ENCODE results near the gene FAM83F. TPM values are rescaled to one million over a fixed set of nuclear protein-coding genes. Genes with fewer than 3 reads are reported as not detected.

Gene FAM83F
- total and polyA plus RNA-seq, 7 donors: under 0.01 to 19.5 (median 0.71) TPM

DNA sequence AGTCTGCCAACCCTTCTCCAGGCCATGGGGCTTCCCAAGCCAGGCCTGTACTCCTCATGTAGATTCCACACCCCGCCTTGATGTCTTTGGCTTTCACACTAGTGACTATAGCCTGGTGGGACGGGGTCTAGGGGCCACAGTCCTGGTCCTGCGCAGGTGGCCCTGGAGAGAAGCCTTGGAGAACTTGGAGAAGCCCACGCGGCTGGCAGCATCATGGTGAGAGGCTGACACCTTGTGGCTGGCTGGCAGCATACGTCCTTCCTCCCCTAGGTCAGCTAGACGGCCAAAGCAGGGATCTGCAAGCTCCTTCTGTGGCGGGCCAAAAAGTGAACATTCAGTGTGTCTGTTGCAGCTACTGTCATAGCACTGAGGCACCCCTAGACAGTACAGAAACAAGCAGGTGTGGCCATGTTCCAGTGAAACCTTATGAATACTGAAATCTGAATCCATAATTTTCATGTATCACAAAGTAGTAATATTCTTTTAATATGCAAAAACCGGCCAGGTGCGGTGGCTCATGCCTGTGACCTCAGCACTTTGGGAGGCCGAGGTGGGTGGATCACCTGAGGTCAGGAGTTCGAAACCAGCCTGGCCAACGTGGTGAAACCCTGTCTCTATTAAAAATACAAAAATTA lies 42.0 kb downstream of the FAM83F start:
- 37 to 41% methylated on average over 13 of the region's 13 CpGs for WGBS, 2 donors
- H3K9me3 ChIP-seq: no peaks in the 10 kb centered on the region
- no peaks in the 10 kb centered on the region for H3K36me3 ChIP-seq
- TF ChIP-seq POLR2A (IDR thresholded peaks at IDR 0.05) (no peak), EP300 (IDR thresholded peaks at IDR 0.05) (no peak)
- TF ChIP-seq, protein P1, sequence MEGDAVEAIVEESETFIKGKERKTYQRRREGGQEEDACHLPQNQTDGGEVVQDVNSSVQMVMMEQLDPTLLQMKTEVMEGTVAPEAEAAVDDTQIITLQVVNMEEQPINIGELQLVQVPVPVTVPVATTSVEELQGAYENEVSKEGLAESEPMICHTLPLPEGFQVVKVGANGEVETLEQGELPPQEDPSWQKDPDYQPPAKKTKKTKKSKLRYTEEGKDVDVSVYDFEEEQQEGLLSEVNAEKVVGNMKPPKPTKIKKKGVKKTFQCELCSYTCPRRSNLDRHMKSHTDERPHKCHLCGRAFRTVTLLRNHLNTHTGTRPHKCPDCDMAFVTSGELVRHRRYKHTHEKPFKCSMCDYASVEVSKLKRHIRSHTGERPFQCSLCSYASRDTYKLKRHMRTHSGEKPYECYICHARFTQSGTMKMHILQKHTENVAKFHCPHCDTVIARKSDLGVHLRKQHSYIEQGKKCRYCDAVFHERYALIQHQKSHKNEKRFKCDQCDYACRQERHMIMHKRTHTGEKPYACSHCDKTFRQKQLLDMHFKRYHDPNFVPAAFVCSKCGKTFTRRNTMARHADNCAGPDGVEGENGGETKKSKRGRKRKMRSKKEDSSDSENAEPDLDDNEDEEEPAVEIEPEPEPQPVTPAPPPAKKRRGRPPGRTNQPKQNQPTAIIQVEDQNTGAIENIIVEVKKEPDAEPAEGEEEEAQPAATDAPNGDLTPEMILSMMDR (IDR thresholded peaks at IDR 0.05): peak in 3 of 4 experiments; percentile 33 to 55 (median 39)
- no peak overlapping the region for H3K4me3 ChIP-seq
- intact Hi-C loops (cut with DNase I): no loop called here
- H3K27ac ChIP-seq: no peak overlapping the region
- H3K27me3 ChIP-seq: peaks cover 0 to 36% (median 10%) of the 10 kb centered on the region in 3 donors
- peak; percentile 77 for DNase-seq
- H3K4me1 ChIP-seq: peaks cover 0 to 10% (median 0%) of the 10 kb centered on the region in 4 donors

- peak; percentile 12 for DNase-seq
- WGBS, 2 donors: 88 to 91% methylated on average over 3 of the region's 3 CpGs
- H3K4me1 ChIP-seq: peaks cover 0 to 12% (median 0%) of the 10 kb centered on the region in 4 donors
- H3K9me3 ChIP-seq: no peaks in the 10 kb centered on the region
- peaks cover 0 to 36% (median 10%) of the 10 kb centered on the region in 3 donors for H3K27me3 ChIP-seq
- no peak overlapping the region for H3K4me3 ChIP-seq
- H3K27ac ChIP-seq: no peak overlapping the region
- TF ChIP-seq, protein P1 (IDR thresholded peaks at IDR 0.05): no peak
- TF ChIP-seq POLR2A (IDR thresholded peaks at IDR 0.05) (no peak), POLR2AphosphoS5 (IDR thresholded peaks at IDR 0.05) (no peak), EP300 (IDR thresholded peaks at IDR 0.05) (no peak)
- no peaks in the 10 kb centered on the region for H3K36me3 ChIP-seq
- intact Hi-C loops (cut with DNase I): no loop called here
Measured at GRCh38 chr22:40037320-40037719, 42.6 kb downstream of the FAM83F start.

DNA sequence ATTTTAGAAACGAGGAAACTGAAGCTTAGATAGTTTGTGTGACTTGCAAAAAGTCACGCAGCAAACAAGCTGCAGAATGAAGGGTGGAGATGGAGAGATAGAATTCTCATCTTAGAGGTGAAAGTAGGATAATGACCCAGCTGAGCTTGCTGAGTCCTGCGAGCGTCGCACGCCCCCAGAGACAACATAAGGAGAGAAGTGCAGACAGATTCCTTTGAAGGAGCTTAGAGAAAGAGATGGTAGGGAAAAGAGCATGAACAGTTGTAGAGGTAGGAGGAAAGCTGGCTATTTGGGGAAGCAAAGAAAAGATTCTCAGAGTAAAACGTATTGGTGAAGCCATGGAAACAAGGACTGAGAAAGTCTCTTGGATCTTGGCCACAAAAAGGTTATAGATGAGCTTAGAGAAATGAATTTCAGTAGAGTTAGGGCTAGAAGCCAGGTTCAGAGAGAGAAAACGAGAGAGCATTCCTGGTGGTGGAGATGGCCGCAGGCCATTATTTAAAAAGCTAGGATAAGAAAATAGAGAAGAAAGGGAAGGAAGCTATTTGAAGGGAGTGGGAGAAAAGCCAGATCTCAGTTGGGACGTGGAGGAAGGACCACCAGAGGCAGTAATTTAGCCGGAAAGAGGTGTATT lies 44.8 kb downstream of the FAM83F start:
- Histone ChIP-seq H3K4me1 (peaks cover 0 to 26% (median 12%) of the 10 kb centered on the region in 4 donors), H3K9me3 (no peaks in the 10 kb centered on the region), H3K36me3 (no peaks in the 10 kb centered on the region), H3K27ac (peak overlapping the region in 1 of 4 donors; percentile 52), H3K4me3 (no peak overlapping the region), H3K27me3 (peaks cover 0 to 36% (median 10%) of the 10 kb centered on the region in 3 donors)
- intact Hi-C loops (cut with DNase I): loop anchor here (5.0 kb wide), 3 partner anchors 138 to 507 kb away; partner anchors contain the start of genes RPS19BP1 and TNRC6B
- no peak for DNase-seq
- WGBS, 2 donors: 68 to 74% methylated on average over 11 of the region's 11 CpGs
- TF ChIP-seq, protein P1 (IDR thresholded peaks at IDR 0.05): no peak
- TF ChIP-seq EP300 (IDR thresholded peaks at IDR 0.05): no peak
- no peak for TF ChIP-seq POLR2AphosphoS5 (IDR thresholded peaks at IDR 0.05)
- no peak for TF ChIP-seq POLR2A (IDR thresholded peaks at IDR 0.05)

DNA sequence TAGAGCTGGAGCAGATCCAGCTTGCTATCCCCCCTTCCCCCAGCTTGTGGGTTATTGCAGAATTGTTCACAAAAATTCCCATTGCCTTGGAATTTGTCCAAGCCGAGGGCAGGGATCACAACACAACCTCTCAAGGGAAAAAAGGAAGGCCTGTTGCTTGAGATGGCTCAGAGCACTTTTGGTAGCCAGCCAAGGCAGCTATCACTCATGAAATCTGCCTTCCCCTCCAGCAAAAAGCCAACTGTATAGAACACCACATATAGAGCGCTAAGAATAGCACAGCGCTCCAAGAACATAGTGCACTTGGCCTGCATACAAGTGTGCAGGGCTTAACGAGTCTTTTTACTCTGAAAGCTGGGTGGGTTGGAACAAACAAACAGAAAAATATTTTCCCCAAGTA lies 46.2 kb downstream of the FAM83F start:
- peaks cover 0 to 30% (median 18%) of the 10 kb centered on the region in 4 donors for H3K4me1 ChIP-seq

More for the DNA sequence above, 46.2 kb downstream of the FAM83F start:
- TF ChIP-seq, protein P1 (IDR thresholded peaks at IDR 0.05): no peak
- TF ChIP-seq EP300 (IDR thresholded peaks at IDR 0.05) (no peak), POLR2AphosphoS5 (IDR thresholded peaks at IDR 0.05) (no peak), POLR2A (IDR thresholded peaks at IDR 0.05) (no peak)
- 25 to 27% methylated on average over 4 of the region's 4 CpGs for WGBS, 2 donors
- peak; percentile 80 for DNase-seq
- no peaks in the 10 kb centered on the region for H3K9me3 ChIP-seq
- no peak overlapping the region for H3K4me3 ChIP-seq
- H3K36me3 ChIP-seq: no peaks in the 10 kb centered on the region
- peak overlapping the region; percentile 29 to 52 (median 44) for H3K27ac ChIP-seq
- intact Hi-C loops (cut with DNase I): loop anchor here (5.0 kb wide), 3 partner anchors 136 to 509 kb away; partner anchors contain the start of genes RPS19BP1 and TNRC6B
- H3K27me3 ChIP-seq: peaks cover 0 to 36% (median 10%) of the 10 kb centered on the region in 3 donors

All from sigmoid colon (tissue), 7 donors.